ENCODE data around the gene GATB. TPM values are rescaled to one million over a fixed set of nuclear protein-coding genes. Genes with fewer than 3 reads are reported as not detected.

Gene GATB
- total and polyA plus RNA-seq, 2 of the 4 experiments (the other 2 are of a cell fraction) = 18.7 to 20.3 TPM

- Histone ChIP-seq H4K8ac (ENCODE audit: low read depth in 2 of 2, low read length in 2 of 2) (no peak overlapping the region), H3K27me3 (ENCODE audit: control insufficient read depth, insufficient read depth, low read length) (peaks cover 29% of the 10 kb centered on the region), H3K27ac (ENCODE audit: insufficient read depth, low read length) (no peak overlapping the region), H2AK5ac (ENCODE audit: low read depth, low read length) (no peak overlapping the region), H2BK5ac (ENCODE audit: low read depth, low read length, poor library complexity, severe bottlenecking) (no peak overlapping the region), H3K23ac (ENCODE audit: low read depth, low read length) (no peak overlapping the region), H2BK15ac (ENCODE audit: low read depth, low read length) (no peak overlapping the region), H3K56ac (ENCODE audit: extremely low read depth, insufficient read depth, low read length) (no peak overlapping the region), H4K20me1 (ENCODE audit: insufficient read depth, low read length) (no peaks in the 10 kb centered on the region), H2AFZ (replicated peaks; ENCODE audit: low read length, poor library complexity) (no peak overlapping the region), H3K9me3 (ENCODE audit: control insufficient read depth, insufficient read depth, low read length) (no peaks in the 10 kb centered on the region), H2BK120ac (ENCODE audit: low read depth, low read length) (no peak overlapping the region), H2AK9ac (replicated peaks; ENCODE audit: low read depth, low read length, poor library complexity) (no peak overlapping the region), H3K4me2 (ENCODE audit: low read depth, low read length) (no peak overlapping the region), H3K79me1 (ENCODE audit: low read depth in 1 of 2, low read length in 2 of 2) (no peaks in the 10 kb centered on the region), H4K91ac (ENCODE audit: insufficient read depth, low read depth, low read length) (no peak overlapping the region), H3K14ac (replicated peaks; ENCODE audit: low read depth, low read length) (no peak overlapping the region), H3K4me3 (ENCODE audit: insufficient read depth, low read depth, low read length) (no peak overlapping the region), H3K18ac (ENCODE audit: low read depth, low read length) (no peak overlapping the region), H3K9me1 (ENCODE audit: insufficient read depth, low read length) (0 out of 2 replicates have a peak, but pooled peaks cover 2% of the 10 kb centered on the region), H3K9ac (ENCODE audit: low read depth, low read length) (no peak overlapping the region), H3K36me3 (ENCODE audit: control insufficient read depth, insufficient read depth, low read length) (no peaks in the 10 kb centered on the region), H3K4me1 (ENCODE audit: control insufficient read depth, insufficient read depth, low read length) (no peaks in the 10 kb centered on the region), H4K5ac (ENCODE audit: low read depth, low read length) (no peak overlapping the region), H2BK20ac (ENCODE audit: low read depth, low read length) (no peak overlapping the region), H3K4ac (ENCODE audit: low read depth, low read length) (no peak overlapping the region)
- ChIA-PET CTCF (no interaction called here), POLR2A (ENCODE audit: unreplicated experiment) (no interaction called here)
- BruUV-seq (replicated peaks) = no TSS peak
- DNase-seq = no peak
- ATAC-seq (ENCODE audit: low read depth) = peak; percentile 42; the same call in 1 of the 2 replicates
- TF ChIP-seq RAD21 (IDR thresholded peaks at IDR 0.05; ENCODE audit: low read length) = peak; percentile 32; the same call in 1 of the 2 replicates
- TF ChIP-seq USF2 (IDR thresholded peaks at IDR 0.05; ENCODE audit: low read depth, low read length) = no peak
- intact Hi-C loops (cut with micrococcal nuclease) = loop anchor here (10.0 kb wide), 1 partner anchor 725 kb away; no protein-coding TSS in a partner anchor
- in situ Hi-C loops (cut with MboI; ENCODE audit: low sequenced_read_pairs) = no loop called here
- dilution Hi-C loops (cut with HindIII; ENCODE audit: low sequenced_read_pairs, unreplicated experiment) = no loop called here
- WGBS, 2 experiments (ENCODE audit: extremely low coverage in 2 of 2, insufficient read length in 1 of 2) = 85% methylated on average over 10 of the region's 13 CpGs; no CpG with 5 or more reads in 1 of the 2 experiments
Measured at GRCh38 chr4:151649479-151649878, 111.3 kb downstream of the GATB start.

Data from IMR-90 (cell line).